Immature natural killer cell (primary cell): ENCODE measurements around the gene BLMH. TPM values are rescaled to one million over a fixed set of nuclear protein-coding genes. Genes with fewer than 3 reads are reported as not detected.

ENCODE experiments used
- DNase-seq, 3 donors: peaks; one replicate each; pipeline ENCODE4 v3.0.0; 2022; ENCODE audit warnings: mixed read lengths in 1 of 3
- H3K27ac Mint-ChIP-seq, 6 donors: one replicate each; pipeline ENCODE4 v1.8.0; 2020; ENCODE audit warnings: mixed read lengths in 6 of 6, mild to moderate bottlenecking in 5 of 6, inconsistent platforms in 4 of 6, moderate library complexity in 3 of 6
- H3K27me3 Mint-ChIP-seq, 3 donors: one replicate each; pipeline ENCODE4 v1.8.0; 2020 to 2021; ENCODE audit warnings: low read depth in 3 of 3, mild to moderate bottlenecking in 3 of 3, mixed read lengths in 3 of 3, moderate library complexity in 3 of 3, inconsistent platforms in 1 of 3
- H3K36me3 Mint-ChIP-seq, 3 donors: one replicate each; pipeline ENCODE4 v1.8.0; 2020; ENCODE audit warnings: mixed read lengths in 3 of 3, inconsistent platforms in 2 of 3, mild to moderate bottlenecking in 2 of 3
- H3K4me1 Mint-ChIP-seq, 2 donors: one replicate each; pipeline ENCODE4 v1.8.0; 2020; ENCODE audit warnings: inconsistent platforms in 2 of 2, mild to moderate bottlenecking in 2 of 2, mixed read lengths in 2 of 2, moderate library complexity in 1 of 2
- H3K4me3 Mint-ChIP-seq, 5 donors: one replicate each; pipeline ENCODE4 v1.8.0; 2020; ENCODE audit warnings: mild to moderate bottlenecking in 5 of 5, mixed read lengths in 5 of 5, inconsistent platforms in 3 of 5, moderate library complexity in 3 of 5
- H3K9me3 Mint-ChIP-seq, 6 donors: one replicate each; pipeline ENCODE4 v1.8.0; 2020; ENCODE audit warnings: mild to moderate bottlenecking in 6 of 6, mixed read lengths in 6 of 6, inconsistent platforms in 4 of 6, moderate library complexity in 3 of 6
- polyA plus RNA-seq, 3 donors: library from polyadenylated mRNA; unstranded; fragments of 300-500 nt; fragmentation: Illumina TruSeq; gene quantifications; one replicate each; pipeline ENCODE4 v1.2.3, GENCODE V29; 2021

BLMH gene
- polyA plus RNA-seq, 3 donors from 2014 or later, result 17.2 to 31.3 (median 27.5) TPM

- H3K4me3 Mint-ChIP-seq, result no peak overlapping the region
- no peak for DNase-seq
- no peaks in the 10 kb centered on the region for H3K36me3 Mint-ChIP-seq
- no peaks in the 10 kb centered on the region for H3K4me1 Mint-ChIP-seq
- H3K9me3 Mint-ChIP-seq, result no peaks in the 10 kb centered on the region
- H3K27ac Mint-ChIP-seq, result no peak overlapping the region
- H3K27me3 Mint-ChIP-seq, result peaks cover 2 to 9% (median 2%) of the 10 kb centered on the region in 3 donors
These were observed 64.9 kb downstream of the BLMH start for GRCh38 chr17:30226878-30227277.

GRCh38 chr17:30225919-30226553 lies 65.7 kb downstream of the BLMH start:
- Mint-ChIP-seq H3K27me3 (peaks cover 2 to 9% (median 2%) of the 10 kb centered on the region in 3 donors), H3K4me3 (no peak overlapping the region), H3K9me3 (no peaks in the 10 kb centered on the region), H3K27ac (peak overlapping the region in 1 of 6 donors; percentile 5), H3K4me1 (no peaks in the 10 kb centered on the region), H3K36me3 (no peaks in the 10 kb centered on the region)
- DNase-seq, result no peak

- Mint-ChIP-seq H3K36me3 (no peaks in the 10 kb centered on the region), H3K4me1 (no peaks in the 10 kb centered on the region), H3K27me3 (peaks cover 0 to 9% (median 2%) of the 10 kb centered on the region in 3 donors), H3K9me3 (no peaks in the 10 kb centered on the region), H3K4me3 (no peak overlapping the region), H3K27ac (no peak overlapping the region)
- no peak for DNase-seq
These were observed 66.6 kb downstream of the BLMH start for GRCh38 chr17:30225112-30225511.

GRCh38 chr17:30224419-30224960 lies 67.3 kb downstream of the BLMH start:
- Mint-ChIP-seq H3K9me3 (no peaks in the 10 kb centered on the region), H3K27ac (no peak overlapping the region), H3K36me3 (no peaks in the 10 kb centered on the region), H3K4me1 (no peaks in the 10 kb centered on the region), H3K27me3 (peaks cover 0 to 9% (median 2%) of the 10 kb centered on the region in 3 donors), H3K4me3 (no peak overlapping the region)
- no peak for DNase-seq

GRCh38 chr17:30222721-30223175 lies 69.0 kb downstream of the BLMH start:
- no peaks in the 10 kb centered on the region for H3K36me3 Mint-ChIP-seq
- no peak overlapping the region for H3K4me3 Mint-ChIP-seq
- H3K27me3 Mint-ChIP-seq, result peaks cover 0 to 8% (median 3%) of the 10 kb centered on the region in 3 donors
- H3K4me1 Mint-ChIP-seq, result no peaks in the 10 kb centered on the region
- H3K27ac Mint-ChIP-seq, result no peak overlapping the region
- DNase-seq, result no peak
- no peaks in the 10 kb centered on the region for H3K9me3 Mint-ChIP-seq

GRCh38 chr17:30222251-30222650 lies 69.5 kb downstream of the BLMH start:
- DNase-seq, result no peak
- no peak overlapping the region for H3K27ac Mint-ChIP-seq
- peaks cover 0 to 8% (median 3%) of the 10 kb centered on the region in 3 donors for H3K27me3 Mint-ChIP-seq
- H3K4me3 Mint-ChIP-seq, result no peak overlapping the region
- H3K9me3 Mint-ChIP-seq, result no peaks in the 10 kb centered on the region
- no peaks in the 10 kb centered on the region for H3K4me1 Mint-ChIP-seq
- H3K36me3 Mint-ChIP-seq, result no peaks in the 10 kb centered on the region

- Mint-ChIP-seq H3K27ac (no peak overlapping the region), H3K9me3 (no peaks in the 10 kb centered on the region), H3K4me3 (no peak overlapping the region), H3K36me3 (no peaks in the 10 kb centered on the region), H3K27me3 (peaks cover 1 to 5% (median 3%) of the 10 kb centered on the region in 3 donors), H3K4me1 (no peaks in the 10 kb centered on the region)
- no peak for DNase-seq
These were observed 70.4 kb downstream of the BLMH start for GRCh38 chr17:30221346-30221745.

- Mint-ChIP-seq H3K36me3 (no peaks in the 10 kb centered on the region), H3K27ac (no peak overlapping the region), H3K9me3 (no peaks in the 10 kb centered on the region), H3K27me3 (peaks cover 0 to 3% (median 1%) of the 10 kb centered on the region in 3 donors), H3K4me1 (no peaks in the 10 kb centered on the region), H3K4me3 (no peak overlapping the region)
- DNase-seq, result no peak
These were observed 71.3 kb downstream of the BLMH start for GRCh38 chr17:30220414-30220813.

GRCh38 chr17:30219833-30220232 lies 71.9 kb downstream of the BLMH start:
- no peak overlapping the region for H3K27ac Mint-ChIP-seq
- no peaks in the 10 kb centered on the region for H3K4me1 Mint-ChIP-seq
- no peak for DNase-seq
- H3K4me3 Mint-ChIP-seq, result no peak overlapping the region
- no peaks in the 10 kb centered on the region for H3K9me3 Mint-ChIP-seq
- peaks cover 0 to 4% (median 1%) of the 10 kb centered on the region in 3 donors for H3K27me3 Mint-ChIP-seq
- H3K36me3 Mint-ChIP-seq, result no peaks in the 10 kb centered on the region

- peaks cover 0 to 7% (median 1%) of the 10 kb centered on the region in 3 donors for H3K27me3 Mint-ChIP-seq
- DNase-seq, result no peak
- no peak overlapping the region for H3K4me3 Mint-ChIP-seq
- no peaks in the 10 kb centered on the region for H3K4me1 Mint-ChIP-seq
- no peaks in the 10 kb centered on the region for H3K9me3 Mint-ChIP-seq
- no peak overlapping the region for H3K27ac Mint-ChIP-seq
- no peaks in the 10 kb centered on the region for H3K36me3 Mint-ChIP-seq
These were observed 72.4 kb downstream of the BLMH start for GRCh38 chr17:30219315-30219714.

GRCh38 chr17:30218799-30219198 lies 72.9 kb downstream of the BLMH start:
- no peak overlapping the region for H3K4me3 Mint-ChIP-seq
- H3K36me3 Mint-ChIP-seq, result no peaks in the 10 kb centered on the region
- peaks cover 0 to 7% (median 1%) of the 10 kb centered on the region in 3 donors for H3K27me3 Mint-ChIP-seq
- DNase-seq, result no peak
- no peak overlapping the region for H3K27ac Mint-ChIP-seq
- no peaks in the 10 kb centered on the region for H3K9me3 Mint-ChIP-seq
- no peaks in the 10 kb centered on the region for H3K4me1 Mint-ChIP-seq

- H3K9me3 Mint-ChIP-seq, result no peaks in the 10 kb centered on the region
- H3K36me3 Mint-ChIP-seq, result no peaks in the 10 kb centered on the region
- H3K27me3 Mint-ChIP-seq, result peaks cover 0 to 7% (median 1%) of the 10 kb centered on the region in 3 donors
- no peak for DNase-seq
- no peak overlapping the region for H3K4me3 Mint-ChIP-seq
- H3K27ac Mint-ChIP-seq, result peak overlapping the region in 1 of 6 donors; percentile 56
- no peaks in the 10 kb centered on the region for H3K4me1 Mint-ChIP-seq
These were observed 73.9 kb downstream of the BLMH start for GRCh38 chr17:30217746-30218245.

GRCh38 chr17:30217054-30217453 lies 74.7 kb downstream of the BLMH start:
- peak overlapping the region in 1 of 6 donors; percentile 46 for H3K27ac Mint-ChIP-seq
- peaks cover 2 to 3% of the 10 kb centered on the region in 2 donors for H3K4me1 Mint-ChIP-seq
- H3K9me3 Mint-ChIP-seq, result no peaks in the 10 kb centered on the region
- H3K27me3 Mint-ChIP-seq, result peaks cover 0 to 7% (median 1%) of the 10 kb centered on the region in 3 donors
- H3K36me3 Mint-ChIP-seq, result no peaks in the 10 kb centered on the region
- H3K4me3 Mint-ChIP-seq, result no peak overlapping the region
- no peak for DNase-seq

GRCh38 chr17:30212750-30213149 lies 79.0 kb downstream of the BLMH start:
- no peak for DNase-seq
- peaks cover 0 to 8% (median 1%) of the 10 kb centered on the region in 3 donors for H3K27me3 Mint-ChIP-seq
- peaks cover 19 to 30% of the 10 kb centered on the region in 2 donors for H3K4me1 Mint-ChIP-seq
- no peak overlapping the region for H3K4me3 Mint-ChIP-seq
- H3K36me3 Mint-ChIP-seq, result no peaks in the 10 kb centered on the region
- peak overlapping the region in 4 of 6 donors; percentile 6 to 91 (median 78) for H3K27ac Mint-ChIP-seq
- no peaks in the 10 kb centered on the region for H3K9me3 Mint-ChIP-seq
